ENCODE results near the gene KCNK3. TPM values are rescaled to one million over a fixed set of nuclear protein-coding genes. Genes with fewer than 3 reads are reported as not detected.

Gene KCNK3
- polyA plus RNA-seq, 3 donors = 0.57 to 1.6 (median 1.2) TPM

DNA sequence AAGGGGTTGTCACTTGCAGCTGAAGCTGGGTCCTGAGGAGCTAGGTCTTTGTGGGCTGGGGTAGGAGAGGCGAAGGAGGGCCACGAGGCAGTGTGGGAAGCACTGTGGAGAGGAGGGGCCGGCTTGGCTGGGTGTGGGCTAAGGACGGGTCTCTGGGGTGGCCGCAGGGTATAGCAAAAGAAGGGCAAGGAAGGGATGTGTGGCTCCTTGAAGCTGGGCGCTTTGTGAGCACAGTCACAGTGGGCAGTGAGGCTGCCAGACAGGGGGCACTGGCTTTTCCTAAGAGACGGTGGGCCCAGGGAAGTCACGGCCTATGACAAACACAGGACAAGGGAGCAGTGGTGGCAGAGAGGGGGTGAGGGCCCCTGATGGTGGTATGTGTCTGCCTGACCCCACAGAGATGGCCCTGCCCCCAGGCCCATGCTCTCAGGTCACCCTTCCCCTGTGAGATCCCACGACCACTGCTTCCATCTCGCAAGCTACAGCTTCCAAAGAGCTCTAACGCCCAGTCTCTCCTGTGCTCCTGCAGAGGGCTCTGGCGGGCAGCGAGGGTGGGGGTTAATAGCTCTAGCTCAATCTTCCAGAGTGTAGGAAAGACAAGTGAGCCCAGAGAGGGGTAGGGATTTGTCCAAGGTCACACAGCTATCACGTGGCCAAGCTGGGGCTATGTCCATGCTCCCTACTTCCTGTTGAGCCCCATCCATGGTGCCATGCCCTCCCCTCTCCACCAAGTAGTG, 32.4 kb downstream of the KCNK3 start:
- no peak for DNase-seq (ENCODE audit: low read depth in 3 of 3, low spot score in 2 of 3)

- DNase-seq (ENCODE audit: low read depth in 3 of 3, low spot score in 2 of 3) = no peak
Observed at GRCh38 chr2:26725521-26725820, 32.9 kb downstream of the KCNK3 start.

GRCh38 chr2:26726228-26726627, 33.7 kb downstream of the KCNK3 start:
- no peak for DNase-seq (ENCODE audit: low read depth in 3 of 3, low spot score in 2 of 3)

DNA sequence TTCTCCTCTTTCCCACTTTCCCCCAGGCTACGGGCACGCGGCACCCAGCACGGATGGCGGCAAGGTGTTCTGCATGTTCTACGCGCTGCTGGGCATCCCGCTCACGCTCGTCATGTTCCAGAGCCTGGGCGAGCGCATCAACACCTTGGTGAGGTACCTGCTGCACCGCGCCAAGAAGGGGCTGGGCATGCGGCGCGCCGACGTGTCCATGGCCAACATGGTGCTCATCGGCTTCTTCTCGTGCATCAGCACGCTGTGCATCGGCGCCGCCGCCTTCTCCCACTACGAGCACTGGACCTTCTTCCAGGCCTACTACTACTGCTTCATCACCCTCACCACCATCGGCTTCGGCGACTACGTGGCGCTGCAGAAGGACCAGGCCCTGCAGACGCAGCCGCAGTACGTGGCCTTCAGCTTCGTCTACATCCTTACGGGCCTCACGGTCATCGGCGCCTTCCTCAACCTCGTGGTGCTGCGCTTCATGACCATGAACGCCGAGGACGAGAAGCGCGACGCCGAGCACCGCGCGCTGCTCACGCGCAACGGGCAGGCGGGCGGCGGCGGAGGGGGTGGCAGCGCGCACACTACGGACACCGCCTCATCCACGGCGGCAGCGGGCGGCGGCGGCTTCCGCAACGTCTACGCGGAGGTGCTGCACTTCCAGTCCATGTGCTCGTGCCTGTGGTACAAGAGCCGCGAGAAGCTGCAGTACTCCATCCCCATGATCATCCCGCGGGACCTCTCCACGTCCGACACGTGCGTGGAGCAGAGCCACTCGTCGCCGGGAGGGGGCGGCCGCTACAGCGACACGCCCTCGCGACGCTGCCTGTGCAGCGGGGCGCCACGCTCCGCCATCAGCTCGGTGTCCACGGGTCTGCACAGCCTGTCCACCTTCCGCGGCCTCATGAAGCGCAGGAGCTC, 35.4 kb downstream of the KCNK3 start:
- DNase-seq (ENCODE audit: low read depth in 3 of 3, low spot score in 2 of 3) = no peak

- DNase-seq (ENCODE audit: low read depth in 3 of 3, low spot score in 2 of 3) = no peak
Observed at GRCh38 chr2:26729311-26729710, 36.8 kb downstream of the KCNK3 start.

GRCh38 chr2:26730549-26731344, 38.2 kb downstream of the KCNK3 start:
- DNase-seq (ENCODE audit: low read depth in 3 of 3, low spot score in 2 of 3) = no peak

DNA sequence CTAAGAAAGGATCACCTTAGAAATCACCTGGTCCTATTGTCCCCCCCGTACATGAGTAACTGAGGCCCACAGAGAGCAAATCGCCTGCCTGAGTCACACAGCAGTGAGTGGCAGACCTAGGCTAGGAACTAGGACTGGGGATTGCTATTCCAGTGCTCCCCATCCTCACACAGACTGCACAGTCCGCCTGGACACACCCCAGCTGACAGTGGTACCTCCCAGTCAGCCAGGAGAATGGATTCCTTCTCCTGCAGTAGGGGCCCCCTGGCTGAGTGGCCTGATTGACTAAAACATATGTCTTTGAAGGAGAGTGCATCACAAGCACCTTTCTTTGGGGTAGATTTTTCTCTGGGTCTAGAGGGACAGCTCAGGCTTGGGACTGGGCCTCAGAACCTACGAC, 39.2 kb downstream of the KCNK3 start:
- DNase-seq (ENCODE audit: low read depth in 3 of 3, low spot score in 2 of 3) = no peak

- DNase-seq (ENCODE audit: low read depth in 3 of 3, low spot score in 2 of 3) = no peak
Observed at GRCh38 chr2:26732446-26732845, 39.9 kb downstream of the KCNK3 start.

DNA sequence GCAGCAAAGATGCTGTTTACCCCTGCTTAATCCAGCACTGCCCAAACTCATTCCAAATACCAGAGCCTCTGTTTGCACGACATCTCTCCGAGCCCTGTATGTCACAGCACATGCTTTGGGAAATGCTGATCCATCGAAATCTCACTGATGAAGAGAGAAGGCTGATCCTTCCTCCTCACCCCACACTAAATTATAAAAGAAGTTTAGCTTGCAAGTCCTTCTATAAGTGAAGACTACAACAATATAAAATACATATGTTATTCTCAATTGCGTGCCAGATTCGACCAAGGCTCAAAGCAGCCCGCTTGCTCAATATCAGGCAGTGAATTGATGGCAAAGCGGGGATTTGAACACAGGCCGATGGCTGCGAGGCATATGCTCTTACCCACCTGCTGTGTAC, 40.9 kb downstream of the KCNK3 start:
- DNase-seq (ENCODE audit: low read depth in 3 of 3, low spot score in 2 of 3) = no peak

- no peak for DNase-seq (ENCODE audit: low read depth in 3 of 3, low spot score in 2 of 3)
Observed at GRCh38 chr2:26735097-26735496, 42.6 kb downstream of the KCNK3 start.

GRCh38 chr2:26735883-26736588, 43.5 kb downstream of the KCNK3 start:
- DNase-seq (ENCODE audit: low read depth in 3 of 3, low spot score in 2 of 3) = no peak

DNA sequence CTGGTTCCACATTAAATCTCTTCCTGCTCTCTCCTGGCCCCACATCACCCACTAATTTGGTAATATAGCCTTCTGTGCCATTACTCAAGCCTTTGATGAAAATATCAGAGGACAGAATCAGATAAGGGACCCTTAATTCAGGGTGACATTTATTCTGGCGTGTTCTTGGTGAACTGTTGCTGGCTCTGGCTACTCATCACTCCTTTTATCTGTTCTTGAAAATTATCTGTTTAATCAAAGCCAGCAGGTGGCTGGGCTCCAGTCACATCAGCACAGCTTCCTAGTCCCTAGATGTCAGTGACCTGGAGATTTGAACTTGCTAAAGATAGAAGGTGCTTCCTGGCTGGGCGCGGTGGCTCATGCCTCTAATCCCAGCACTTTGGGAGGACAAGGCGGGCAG, 44.7 kb downstream of the KCNK3 start:
- no peak for DNase-seq (ENCODE audit: low read depth in 3 of 3, low spot score in 2 of 3)

DNA sequence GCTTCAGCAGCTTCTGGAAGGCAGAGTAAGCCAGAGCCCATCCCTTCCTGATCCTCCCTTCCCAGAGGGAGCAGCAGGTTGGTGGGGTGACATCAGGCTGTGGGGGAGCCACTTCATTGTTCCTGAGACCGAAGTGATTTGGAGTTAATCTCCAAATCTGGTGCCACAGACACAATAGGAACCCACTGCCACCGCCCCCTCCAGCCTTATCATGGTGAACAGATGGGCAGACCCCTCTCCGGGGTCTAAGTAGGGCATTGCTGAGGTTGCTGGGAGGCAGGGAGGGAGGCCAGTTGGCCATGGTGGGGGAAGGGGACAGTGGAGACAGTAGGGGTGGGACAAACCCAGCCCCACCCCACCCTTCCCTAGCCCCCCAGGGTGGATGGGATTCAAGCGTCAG, 46.0 kb downstream of the KCNK3 start:
- DNase-seq (ENCODE audit: low read depth in 3 of 3, low spot score in 2 of 3) = no peak

DNA sequence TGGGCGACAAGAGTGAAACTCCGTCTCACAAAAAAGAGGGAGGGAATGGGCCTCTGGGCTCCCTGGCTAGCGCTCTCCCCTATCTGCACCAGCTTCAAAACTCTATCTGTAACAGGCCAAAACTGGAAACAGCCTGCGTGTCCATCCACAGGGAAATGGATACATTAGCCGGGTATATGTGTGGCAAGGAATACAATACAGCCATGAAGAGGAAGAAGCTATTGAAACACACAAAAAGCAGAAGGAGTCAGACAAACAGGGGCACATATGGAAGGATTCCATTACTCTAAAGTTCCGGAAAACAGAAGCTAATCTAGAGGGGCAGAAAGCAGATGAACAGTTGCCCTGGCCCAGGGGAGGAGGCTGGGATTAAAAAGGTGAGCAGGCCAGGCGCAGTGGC, 47.0 kb downstream of the KCNK3 start:
- no peak for DNase-seq (ENCODE audit: low read depth in 3 of 3, low spot score in 2 of 3)

GRCh38 chr2:26740346-26740745, 47.8 kb downstream of the KCNK3 start:
- DNase-seq (ENCODE audit: low read depth in 3 of 3, low spot score in 2 of 3) = no peak

DNA sequence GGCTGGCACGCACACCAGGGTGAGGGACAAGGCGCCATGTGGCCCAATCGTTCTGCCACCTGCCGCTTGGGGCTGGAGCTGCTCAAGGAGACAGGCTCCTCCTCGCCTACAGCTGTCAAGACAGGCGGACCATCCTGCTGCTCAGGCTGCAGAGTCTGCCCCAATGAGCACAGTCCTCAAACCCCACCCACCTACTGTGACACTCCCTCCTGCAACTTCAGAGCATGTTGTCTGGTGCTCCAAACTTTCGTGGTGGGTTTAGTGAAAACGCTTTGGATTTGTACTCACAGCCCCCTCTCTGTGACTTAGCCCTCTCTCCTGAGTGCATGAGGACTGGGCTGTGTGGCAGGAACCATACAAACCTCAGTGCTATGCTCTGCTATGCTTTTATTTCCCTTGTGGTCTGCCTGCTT, 48.4 kb downstream of the KCNK3 start:
- no peak for DNase-seq (ENCODE audit: low read depth in 3 of 3, low spot score in 2 of 3)

- DNase-seq (ENCODE audit: low read depth in 3 of 3, low spot score in 2 of 3) = no peak
Observed at GRCh38 chr2:26742048-26742770, 49.7 kb downstream of the KCNK3 start.

DNA sequence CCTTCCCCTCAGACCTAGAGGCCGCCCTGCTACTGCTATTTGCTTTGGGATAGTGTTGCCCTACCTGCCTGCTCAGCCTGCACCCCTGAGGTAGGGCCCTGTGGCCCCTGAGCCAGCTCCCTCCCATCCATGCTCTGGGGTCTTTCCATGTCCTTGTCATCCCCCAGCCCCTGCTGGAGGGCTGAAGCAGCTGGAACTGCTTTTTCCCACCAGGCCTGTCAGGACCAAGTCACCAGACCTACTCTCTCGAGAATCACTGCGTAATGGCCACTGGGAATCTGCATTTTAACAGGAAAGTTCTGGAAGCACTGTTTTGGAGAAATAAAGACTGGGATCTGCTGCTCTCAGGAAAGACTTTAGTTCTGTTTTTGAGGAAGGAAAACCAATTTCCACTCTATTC, 51.3 kb downstream of the KCNK3 start:
- no peak for DNase-seq (ENCODE audit: low read depth in 3 of 3, low spot score in 2 of 3)

DNA sequence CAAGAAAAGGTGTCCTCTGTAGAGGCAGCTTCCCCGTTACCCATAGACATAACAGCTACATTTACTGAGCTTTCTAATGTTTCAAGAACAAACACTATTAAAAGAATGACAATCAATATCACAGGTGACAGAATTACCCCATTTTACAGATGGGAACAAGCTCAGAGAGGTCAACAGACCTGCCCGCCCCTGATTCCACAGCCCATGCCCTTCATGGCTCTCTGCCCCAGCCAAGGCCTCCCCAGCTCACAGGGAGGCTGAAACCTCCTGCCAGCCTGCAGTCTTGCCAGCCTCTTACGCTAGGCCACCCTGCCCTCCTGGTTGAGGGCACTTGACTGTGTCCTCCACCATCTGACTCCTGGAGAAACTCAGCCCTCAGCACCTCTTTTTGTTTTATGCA, 52.4 kb downstream of the KCNK3 start:
- DNase-seq (ENCODE audit: low read depth in 3 of 3, low spot score in 2 of 3) = no peak

All from right renal cortex interstitium (tissue), 3 donors.